PFSK-1 (cell line): ENCODE data around the gene C2orf69.

Experiments used
- FOXP2 ChIP-seq: optimal IDR thresholded peaks from 2 replicates; pipeline ENCODE3; 2011; ENCODE audit warnings: borderline replicate concordance, control low read depth, inconsistent platforms; ENCODE audit not compliant: insufficient read depth; ENCODE audit errors: extremely low read length, extremely low read depth
- POLR2AphosphoS5 ChIP-seq: IDR thresholded peaks from 2 replicates; pipeline ENCODE4 v1.6.1; 2012; ENCODE audit warnings: low read depth, mild to moderate bottlenecking, control low read depth, low read length, moderate library complexity
- SIN3A ChIP-seq: IDR thresholded peaks from 2 replicates; pipeline ENCODE4 v1.6.1; 2012; ENCODE audit warnings: mild to moderate bottlenecking, low read length, moderate library complexity, borderline replicate concordance; ENCODE audit not compliant: insufficient read depth
- TF ChIP-seq, protein P1 (sequence below), 2 experiments: IDR thresholded peaks; 2 replicates each; pipeline versions ENCODE4 v1.6.1 to v1.8.0; 2011 to 2012; ENCODE audit warnings: low read depth in 2 of 2, low read length in 2 of 2, control low read depth in 1 of 2, inconsistent platforms in 1 of 2, mild to moderate bottlenecking in 1 of 2, moderate library complexity in 1 of 2; ENCODE audit not compliant: insufficient read depth in 1 of 2

DNA sequence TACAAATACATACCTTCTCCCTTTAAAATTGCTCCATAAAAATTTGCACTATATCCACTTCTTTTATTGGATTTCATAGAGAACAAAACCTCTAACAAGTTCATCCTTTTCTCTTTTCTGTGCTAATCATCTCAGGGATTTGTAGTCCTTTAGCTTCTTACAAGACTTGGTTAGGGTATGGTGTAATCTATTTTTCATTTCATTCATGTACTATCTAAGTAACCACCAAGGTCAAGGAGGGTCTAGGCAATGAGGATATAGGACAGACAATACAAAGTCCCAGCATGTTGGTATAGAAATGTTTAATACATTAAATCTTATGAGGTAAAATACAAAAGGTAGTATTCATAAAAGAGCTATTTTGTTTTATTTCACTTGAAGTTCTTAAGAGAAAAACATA is 17.5 kb downstream of the C2orf69 start:
- TF ChIP-seq POLR2AphosphoS5, result no peak
- TF ChIP-seq, protein P1, sequence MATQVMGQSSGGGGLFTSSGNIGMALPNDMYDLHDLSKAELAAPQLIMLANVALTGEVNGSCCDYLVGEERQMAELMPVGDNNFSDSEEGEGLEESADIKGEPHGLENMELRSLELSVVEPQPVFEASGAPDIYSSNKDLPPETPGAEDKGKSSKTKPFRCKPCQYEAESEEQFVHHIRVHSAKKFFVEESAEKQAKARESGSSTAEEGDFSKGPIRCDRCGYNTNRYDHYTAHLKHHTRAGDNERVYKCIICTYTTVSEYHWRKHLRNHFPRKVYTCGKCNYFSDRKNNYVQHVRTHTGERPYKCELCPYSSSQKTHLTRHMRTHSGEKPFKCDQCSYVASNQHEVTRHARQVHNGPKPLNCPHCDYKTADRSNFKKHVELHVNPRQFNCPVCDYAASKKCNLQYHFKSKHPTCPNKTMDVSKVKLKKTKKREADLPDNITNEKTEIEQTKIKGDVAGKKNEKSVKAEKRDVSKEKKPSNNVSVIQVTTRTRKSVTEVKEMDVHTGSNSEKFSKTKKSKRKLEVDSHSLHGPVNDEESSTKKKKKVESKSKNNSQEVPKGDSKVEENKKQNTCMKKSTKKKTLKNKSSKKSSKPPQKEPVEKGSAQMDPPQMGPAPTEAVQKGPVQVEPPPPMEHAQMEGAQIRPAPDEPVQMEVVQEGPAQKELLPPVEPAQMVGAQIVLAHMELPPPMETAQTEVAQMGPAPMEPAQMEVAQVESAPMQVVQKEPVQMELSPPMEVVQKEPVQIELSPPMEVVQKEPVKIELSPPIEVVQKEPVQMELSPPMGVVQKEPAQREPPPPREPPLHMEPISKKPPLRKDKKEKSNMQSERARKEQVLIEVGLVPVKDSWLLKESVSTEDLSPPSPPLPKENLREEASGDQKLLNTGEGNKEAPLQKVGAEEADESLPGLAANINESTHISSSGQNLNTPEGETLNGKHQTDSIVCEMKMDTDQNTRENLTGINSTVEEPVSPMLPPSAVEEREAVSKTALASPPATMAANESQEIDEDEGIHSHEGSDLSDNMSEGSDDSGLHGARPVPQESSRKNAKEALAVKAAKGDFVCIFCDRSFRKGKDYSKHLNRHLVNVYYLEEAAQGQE (IDR thresholded peaks at IDR 0.05; ENCODE audit: insufficient read depth in 1 of 2, low read depth in 2 of 2, low read length in 2 of 2), result no peak
- TF ChIP-seq SIN3A, result no peak
- TF ChIP-seq FOXP2, result no peak
